HuH-7.5 (cell line): ENCODE measurements around the gene C16orf87.

Experiments used
- DNase-seq: peaks from one replicate; pipeline ENCODE4 v3.0.0; 2011; ENCODE audit warnings: low spot score

C16orf87 gene

GRCh38 chr16:46843898-46844642, 13.1 kb upstream of the C16orf87 start:
- DNase-seq: no peak

- no peak for DNase-seq
Measured at GRCh38 chr16:46842192-46842895, 11.4 kb upstream of the C16orf87 start.

DNA sequence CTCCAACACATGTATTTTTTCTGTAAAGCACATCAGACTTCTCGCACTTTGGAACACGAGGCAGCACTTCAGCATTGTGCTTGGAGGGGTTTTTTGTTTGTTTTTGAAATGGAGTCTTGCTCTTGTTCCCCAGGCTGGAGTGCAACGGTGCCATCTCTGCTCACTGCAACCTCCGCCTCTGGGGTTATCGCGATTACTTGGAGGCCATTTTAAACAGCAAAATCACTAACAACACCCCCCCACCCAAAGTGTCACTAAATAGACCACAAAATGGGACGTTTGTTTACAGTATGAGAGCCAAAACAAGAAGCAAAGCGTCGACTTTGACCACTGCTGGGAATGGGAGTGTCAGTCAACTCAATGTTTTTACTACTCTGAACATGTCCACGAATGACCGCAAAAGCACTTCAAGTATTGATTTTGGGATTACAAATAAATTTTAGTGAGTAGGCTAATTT, 9.0 kb upstream of the C16orf87 start:
- DNase-seq: no peak

DNA sequence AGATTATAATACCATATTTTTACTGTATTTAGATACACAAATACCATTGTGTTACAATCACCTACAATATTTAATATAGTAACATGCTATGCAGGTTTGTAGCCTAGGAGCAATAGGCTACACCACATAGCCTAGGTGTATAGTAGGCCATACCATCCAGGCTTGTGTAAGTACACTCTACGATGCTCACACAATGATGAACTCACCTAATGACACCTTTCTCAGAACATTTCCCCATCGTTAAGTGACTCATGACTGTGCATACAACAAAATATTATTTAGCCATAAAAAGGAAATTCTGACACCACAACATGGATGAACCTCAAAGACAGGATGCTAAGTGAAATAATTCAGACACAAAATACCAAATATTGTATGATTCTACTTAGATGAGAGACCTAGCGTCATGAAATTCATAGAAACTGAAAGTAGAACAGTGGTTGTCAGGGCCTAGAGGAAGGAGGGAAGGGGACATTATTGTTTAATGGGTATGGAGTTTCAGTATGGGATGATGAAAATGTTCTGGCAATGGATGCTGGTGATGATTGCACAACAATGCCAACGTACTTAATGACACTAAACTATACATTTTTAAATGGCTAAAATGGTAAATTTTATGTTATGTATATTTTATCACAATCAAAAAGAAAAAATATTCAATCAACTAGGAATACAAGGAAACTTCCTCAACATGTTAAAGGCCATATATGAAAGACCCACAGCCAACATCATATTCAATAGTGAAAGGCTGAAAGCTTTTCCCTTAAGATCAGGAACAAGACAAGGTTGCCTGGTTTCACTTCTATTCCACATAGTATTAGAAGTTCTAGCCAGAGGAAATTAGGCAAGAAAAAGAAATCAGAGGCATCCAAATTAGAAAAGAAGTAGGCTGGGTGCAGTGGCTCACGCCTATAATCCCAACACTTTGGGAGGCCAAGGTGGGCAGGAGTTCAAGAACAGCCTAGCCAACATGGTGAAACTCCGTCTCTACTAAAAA, 5.9 kb upstream of the C16orf87 start:
- DNase-seq: no peak

- no peak for DNase-seq
Measured at GRCh38 chr16:46833460-46833800, 2.5 kb upstream of the C16orf87 start.

- DNase-seq: no peak
Measured at GRCh38 chr16:46832757-46833459, 1.9 kb upstream of the C16orf87 start.

DNA sequence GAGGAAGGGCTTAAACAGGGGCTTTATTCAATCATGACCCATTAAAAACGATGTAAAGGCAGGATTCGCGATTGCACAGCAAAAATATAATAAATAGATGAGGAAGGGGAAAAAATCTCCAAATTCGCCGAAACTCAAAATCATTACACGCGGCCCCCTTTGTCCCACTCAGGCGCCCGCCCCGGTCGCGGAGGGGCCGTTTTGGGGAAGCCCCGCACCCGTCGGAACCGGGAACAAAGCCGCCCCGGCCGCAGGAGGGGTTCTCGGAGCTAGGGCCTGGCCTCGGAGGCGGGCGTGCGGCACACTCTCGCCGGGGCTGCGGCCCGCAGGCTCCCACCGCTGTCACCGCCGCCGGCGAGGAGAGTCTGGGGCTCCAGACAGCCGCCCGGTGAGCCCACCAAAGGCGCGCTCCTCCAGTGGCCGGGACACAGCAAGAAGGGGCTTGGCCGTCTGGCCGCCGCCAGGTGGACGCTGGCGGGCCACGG, 521 bp downstream of the C16orf87 start:
- DNase-seq: peak; percentile 26

DNA sequence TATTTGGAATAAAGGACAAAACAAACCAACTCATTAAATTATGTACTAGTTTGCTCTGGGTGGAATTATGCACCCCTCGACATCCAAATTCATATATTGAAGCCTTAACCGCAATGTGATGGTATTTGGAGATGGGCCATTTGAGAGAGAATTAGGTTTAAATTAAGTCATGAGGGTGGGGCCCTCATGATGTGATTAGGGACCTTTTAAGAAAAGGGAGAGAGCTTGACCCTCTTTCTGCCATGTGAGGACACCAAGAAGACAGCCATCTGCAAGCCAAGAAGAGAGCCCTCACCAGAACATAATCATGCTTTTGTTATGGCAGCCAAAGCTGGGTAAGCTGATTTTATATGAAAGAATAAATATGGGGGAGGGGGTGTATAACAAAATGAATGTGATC, 2.0 kb downstream of the C16orf87 start:
- DNase-seq: no peak

GRCh38 chr16:46828292-46828691, 2.7 kb downstream of the C16orf87 start:
- DNase-seq: no peak

DNA sequence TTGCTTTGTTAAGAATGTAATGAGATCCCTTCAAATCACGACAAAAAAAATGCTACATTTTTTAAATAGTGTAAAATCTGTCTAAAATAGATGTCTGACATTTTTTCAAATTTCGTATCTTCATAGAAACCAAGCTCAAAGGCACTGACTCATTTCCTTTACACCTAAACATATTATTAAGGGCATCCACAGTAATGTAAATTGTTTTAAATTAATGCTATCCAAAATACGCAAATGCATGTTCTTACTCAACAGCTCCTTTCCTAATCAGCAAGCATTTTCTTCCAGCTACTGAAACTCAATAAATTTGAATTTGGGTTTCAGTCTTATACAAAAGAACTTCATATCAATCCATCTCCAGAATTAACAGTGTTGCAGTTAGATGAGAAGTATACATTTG, 4.3 kb downstream of the C16orf87 start:
- DNase-seq: no peak

- no peak for DNase-seq
Measured at GRCh38 chr16:46822270-46822669, 8.7 kb downstream of the C16orf87 start.

DNA sequence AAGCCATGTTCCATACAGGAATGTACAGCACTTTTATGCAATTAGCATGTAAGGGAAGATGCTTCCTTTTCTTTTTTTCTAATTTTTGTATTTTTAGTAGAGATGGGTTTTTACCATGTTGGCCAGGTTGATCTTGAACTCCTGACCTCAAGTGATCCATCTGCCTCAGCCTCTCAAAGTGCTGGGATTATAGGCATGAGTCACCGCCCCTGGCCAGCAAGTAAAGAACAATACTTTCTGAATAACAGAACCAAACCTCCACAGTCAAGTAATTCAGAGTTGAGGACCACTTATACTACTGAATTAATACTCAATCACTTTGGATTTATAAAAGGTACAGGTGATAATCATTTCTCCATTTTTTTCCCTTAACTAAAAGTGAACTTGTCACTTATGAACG, 13.0 kb downstream of the C16orf87 start:
- DNase-seq: no peak

DNA sequence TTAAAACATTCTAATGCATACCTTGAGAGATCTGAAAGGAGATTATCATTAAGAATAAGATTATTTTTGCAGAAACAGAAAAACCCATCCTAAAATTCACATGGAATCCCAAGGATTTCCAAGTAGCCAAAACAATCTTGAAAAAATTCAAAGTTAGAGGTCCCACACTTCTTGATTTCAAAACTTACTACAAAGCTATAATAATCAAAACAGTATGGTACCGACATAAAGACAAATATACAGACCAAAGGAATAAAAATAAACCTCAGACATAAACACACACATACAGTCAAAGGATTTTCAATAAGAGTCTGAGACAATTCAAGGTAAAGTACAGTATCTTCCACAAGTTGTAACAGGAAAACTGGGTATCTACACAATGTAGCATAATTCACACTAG, 16.2 kb downstream of the C16orf87 start:
- DNase-seq: no peak

DNA sequence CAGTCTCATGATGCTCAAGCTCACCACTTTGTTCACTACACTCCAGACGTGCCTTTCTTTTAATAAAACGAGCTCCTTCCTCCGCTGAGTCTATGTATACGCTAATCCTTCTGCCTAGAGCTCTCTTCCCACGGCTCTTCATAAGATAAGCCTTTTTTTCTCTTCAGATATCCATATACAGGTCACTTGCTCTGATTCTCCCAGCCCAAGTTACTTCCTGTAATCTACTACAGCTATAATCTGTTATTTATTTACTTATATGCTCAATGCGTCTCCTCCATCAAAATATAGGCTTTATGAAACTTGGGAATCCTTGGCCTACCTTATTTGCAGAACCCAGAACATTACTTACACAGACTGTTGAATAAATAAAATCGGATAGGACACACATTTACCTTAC, 17.4 kb downstream of the C16orf87 start:
- no peak for DNase-seq

- DNase-seq: no peak
Measured at GRCh38 chr16:46812781-46813540, 18.0 kb downstream of the C16orf87 start.

GRCh38 chr16:46811682-46812081, 19.3 kb downstream of the C16orf87 start:
- no peak for DNase-seq

- DNase-seq: no peak
Measured at GRCh38 chr16:46808997-46809396, 22.0 kb downstream of the C16orf87 start.

DNA sequence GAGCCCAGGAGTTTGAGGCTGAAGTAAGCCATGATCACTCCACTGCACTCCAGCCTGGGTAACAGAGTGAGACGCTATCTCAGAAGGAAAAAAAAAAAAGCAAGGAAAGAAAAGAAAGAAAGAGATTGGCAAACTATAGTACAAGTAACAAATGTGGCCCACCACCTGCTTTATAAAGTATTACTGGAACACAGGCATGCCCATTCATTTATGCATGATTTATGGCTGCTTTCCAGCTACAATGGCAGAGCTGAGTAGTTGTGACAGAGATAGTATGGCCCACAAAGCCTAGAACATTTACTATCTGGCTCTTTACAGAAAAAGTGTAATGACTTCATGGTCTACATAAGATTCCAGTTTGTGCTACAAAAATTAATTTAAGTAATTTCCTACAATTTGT, 23.6 kb downstream of the C16orf87 start:
- no peak for DNase-seq

GRCh38 chr16:46803373-46803772, 27.6 kb downstream of the C16orf87 start:
- no peak for DNase-seq

- no peak for DNase-seq
Measured at GRCh38 chr16:46801428-46802049, 29.4 kb downstream of the C16orf87 start.
